ENCODE measurements around the gene GPS1. TPM values are rescaled to one million over a fixed set of nuclear protein-coding genes. Genes with fewer than 3 reads are reported as not detected.

The GPS1 gene
- total RNA-seq, 1 donor from 2014 or later: 102 TPM

DNA sequence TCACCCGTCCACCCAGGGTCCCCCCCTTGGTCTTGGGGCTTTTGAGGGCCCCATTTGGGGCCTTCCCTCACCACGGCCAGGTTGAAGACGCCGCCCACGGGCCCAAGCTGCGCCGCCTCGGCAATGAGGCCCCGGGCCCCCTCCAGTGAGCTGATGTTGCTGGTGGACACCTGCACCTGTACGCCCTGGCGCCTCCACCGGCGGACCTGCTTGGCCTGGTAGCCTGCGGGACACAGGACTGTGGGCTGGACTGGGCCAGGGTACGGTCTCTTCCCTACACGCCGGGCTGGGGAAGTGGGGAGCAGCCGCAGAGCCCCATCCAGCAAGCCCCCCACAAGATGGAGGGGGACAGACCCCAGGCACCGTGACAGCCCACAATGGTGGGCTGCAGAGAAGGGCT lies 30.8 kb downstream of the GPS1 start:
- Histone ChIP-seq H3K9me3 (ENCODE audit: insufficient read depth, low read depth, low read length) (no peaks in the 10 kb centered on the region), H3K9ac (ENCODE audit: low read length) (no peak overlapping the region), H3K36me3 (ENCODE audit: insufficient read depth, low read length) (no peaks in the 10 kb centered on the region), H3K79me2 (ENCODE audit: insufficient read depth, low read length) (no peaks in the 10 kb centered on the region), H3K27me3 (ENCODE audit: insufficient read depth, low read length) (no peaks in the 10 kb centered on the region), H2AFZ (ENCODE audit: low read depth, low read length) (no peak overlapping the region), H3K4me1 (ENCODE audit: insufficient read depth, low read length) (no peaks in the 10 kb centered on the region), H4K20me1 (ENCODE audit: insufficient read depth, low read length) (peaks cover 73% of the 10 kb centered on the region), H3K4me3 (ENCODE audit: insufficient read depth, low read depth, low read length) (no peak overlapping the region), H3K4me2 (ENCODE audit: low read length) (no peak overlapping the region), H3K27ac (ENCODE audit: low read depth, low read length) (no peak overlapping the region)
- H3K27ac Mint-ChIP-seq (ENCODE audit: unreplicated experiment): no peak overlapping the region
- FAIRE-seq: no peak
- no peaks in the 10 kb centered on the region for H3K27me3 Mint-ChIP-seq (ENCODE audit: low read depth, unreplicated experiment)
- no peak for DNase-seq (ENCODE audit: low read depth)
- no peak overlapping the region for H3K4me3 Mint-ChIP-seq (ENCODE audit: unreplicated experiment)
- H3K36me3 Mint-ChIP-seq (ENCODE audit: low read depth, unreplicated experiment): peaks cover 2% of the 10 kb centered on the region
- H3K4me1 Mint-ChIP-seq (ENCODE audit: low read depth, unreplicated experiment): no peaks in the 10 kb centered on the region
- no peaks in the 10 kb centered on the region for H3K9me3 Mint-ChIP-seq (ENCODE audit: unreplicated experiment)
- TF ChIP-seq EZH2 (IDR thresholded peaks at IDR 0.05; ENCODE audit: insufficient read depth, low read length): no peak
- TF ChIP-seq, protein P1, sequence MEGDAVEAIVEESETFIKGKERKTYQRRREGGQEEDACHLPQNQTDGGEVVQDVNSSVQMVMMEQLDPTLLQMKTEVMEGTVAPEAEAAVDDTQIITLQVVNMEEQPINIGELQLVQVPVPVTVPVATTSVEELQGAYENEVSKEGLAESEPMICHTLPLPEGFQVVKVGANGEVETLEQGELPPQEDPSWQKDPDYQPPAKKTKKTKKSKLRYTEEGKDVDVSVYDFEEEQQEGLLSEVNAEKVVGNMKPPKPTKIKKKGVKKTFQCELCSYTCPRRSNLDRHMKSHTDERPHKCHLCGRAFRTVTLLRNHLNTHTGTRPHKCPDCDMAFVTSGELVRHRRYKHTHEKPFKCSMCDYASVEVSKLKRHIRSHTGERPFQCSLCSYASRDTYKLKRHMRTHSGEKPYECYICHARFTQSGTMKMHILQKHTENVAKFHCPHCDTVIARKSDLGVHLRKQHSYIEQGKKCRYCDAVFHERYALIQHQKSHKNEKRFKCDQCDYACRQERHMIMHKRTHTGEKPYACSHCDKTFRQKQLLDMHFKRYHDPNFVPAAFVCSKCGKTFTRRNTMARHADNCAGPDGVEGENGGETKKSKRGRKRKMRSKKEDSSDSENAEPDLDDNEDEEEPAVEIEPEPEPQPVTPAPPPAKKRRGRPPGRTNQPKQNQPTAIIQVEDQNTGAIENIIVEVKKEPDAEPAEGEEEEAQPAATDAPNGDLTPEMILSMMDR (IDR thresholded peaks at IDR 0.05; ENCODE audit: insufficient read depth, low read depth, low read length): no peak

DNA sequence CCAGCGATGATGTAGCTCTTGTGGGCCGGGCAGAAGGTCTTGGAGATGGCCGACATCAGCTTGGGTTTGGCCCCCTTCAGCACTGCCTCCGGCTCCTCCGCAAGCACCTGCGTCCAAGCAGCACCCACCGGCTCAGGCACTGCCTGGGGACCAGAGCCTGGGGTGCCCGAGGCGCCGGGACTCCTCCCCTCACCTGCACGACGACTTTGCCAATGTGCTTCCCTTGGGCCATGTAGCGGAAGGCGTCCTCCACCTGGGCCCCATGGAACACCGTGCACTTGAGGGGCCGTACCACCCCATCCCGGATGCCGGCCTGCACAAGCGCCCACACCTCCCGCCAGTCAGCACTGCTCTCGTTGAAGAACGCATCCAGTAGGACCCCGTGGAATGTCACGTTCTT lies 31.3 kb downstream of the GPS1 start:
- Histone ChIP-seq H3K9ac (ENCODE audit: low read length) (no peak overlapping the region), H3K4me1 (ENCODE audit: insufficient read depth, low read length) (no peaks in the 10 kb centered on the region), H2AFZ (ENCODE audit: low read depth, low read length) (no peak overlapping the region), H3K27me3 (ENCODE audit: insufficient read depth, low read length) (no peaks in the 10 kb centered on the region), H3K36me3 (ENCODE audit: insufficient read depth, low read length) (peaks cover 2% of the 10 kb centered on the region), H3K9me3 (ENCODE audit: insufficient read depth, low read depth, low read length) (no peaks in the 10 kb centered on the region), H3K79me2 (ENCODE audit: insufficient read depth, low read length) (no peaks in the 10 kb centered on the region), H3K4me2 (ENCODE audit: low read length) (no peak overlapping the region), H4K20me1 (ENCODE audit: insufficient read depth, low read length) (peaks cover 72% of the 10 kb centered on the region), H3K27ac (ENCODE audit: low read depth, low read length) (no peak overlapping the region), H3K4me3 (ENCODE audit: insufficient read depth, low read depth, low read length) (no peak overlapping the region)
- H3K4me1 Mint-ChIP-seq (ENCODE audit: low read depth, unreplicated experiment): no peaks in the 10 kb centered on the region
- TF ChIP-seq EZH2 (IDR thresholded peaks at IDR 0.05; ENCODE audit: insufficient read depth, low read length): no peak
- H3K36me3 Mint-ChIP-seq (ENCODE audit: low read depth, unreplicated experiment): peaks cover 2% of the 10 kb centered on the region
- no peaks in the 10 kb centered on the region for H3K9me3 Mint-ChIP-seq (ENCODE audit: unreplicated experiment)
- no peak for DNase-seq (ENCODE audit: low read depth)
- no peaks in the 10 kb centered on the region for H3K27me3 Mint-ChIP-seq (ENCODE audit: low read depth, unreplicated experiment)
- no peak overlapping the region for H3K27ac Mint-ChIP-seq (ENCODE audit: unreplicated experiment)
- FAIRE-seq: no peak
- no peak overlapping the region for H3K4me3 Mint-ChIP-seq (ENCODE audit: unreplicated experiment)

DNA sequence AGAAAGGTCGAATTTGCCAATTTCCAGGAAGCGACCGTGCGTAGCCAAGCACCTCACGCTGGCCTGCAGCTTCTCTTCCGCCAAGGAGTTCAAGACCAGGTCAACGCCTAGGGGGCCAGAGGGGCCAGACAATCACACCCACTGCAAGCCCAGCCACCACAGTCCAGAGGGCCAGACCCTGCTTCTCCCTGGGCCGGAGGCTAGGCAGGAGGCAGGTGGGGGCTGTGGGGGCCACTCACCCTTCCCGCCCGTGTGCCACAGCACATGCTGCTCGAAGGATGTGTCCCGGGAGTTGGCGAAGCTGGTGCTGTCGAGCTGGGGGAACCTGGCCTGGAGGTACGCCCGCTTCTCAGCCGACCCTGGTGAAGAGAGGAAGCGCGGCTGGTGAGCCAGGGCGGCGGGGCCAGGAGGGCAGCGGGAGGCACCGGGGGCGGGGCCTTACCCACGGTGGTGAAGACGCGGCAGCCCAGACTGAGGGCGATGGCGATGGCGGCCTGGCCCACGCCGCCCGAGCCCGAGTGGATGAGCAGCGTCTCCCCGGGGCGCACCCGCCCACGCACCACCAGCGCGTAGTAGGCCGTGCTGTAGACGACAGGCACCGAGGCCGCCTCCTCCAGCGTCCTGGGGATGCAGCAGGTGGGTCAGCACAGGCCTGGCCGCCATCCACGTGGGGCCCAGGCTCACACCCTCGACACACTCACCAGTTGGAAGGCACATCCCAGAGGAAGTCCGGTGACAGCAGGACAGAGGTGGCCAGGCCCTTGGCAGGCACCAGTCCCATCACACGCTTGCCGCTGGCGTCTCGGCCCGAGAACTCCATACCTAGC lies 32.0 kb downstream of the GPS1 start:
- no peak for TF ChIP-seq EZH2 (IDR thresholded peaks at IDR 0.05; ENCODE audit: insufficient read depth, low read length)
- TF ChIP-seq, protein P1 (IDR thresholded peaks at IDR 0.05; ENCODE audit: insufficient read depth, low read depth, low read length): no peak
- no peaks in the 10 kb centered on the region for H3K4me1 Mint-ChIP-seq (ENCODE audit: low read depth, unreplicated experiment)
- H4K20me1 ChIP-seq (ENCODE audit: insufficient read depth, low read length): peaks cover 78% of the 10 kb centered on the region
- H3K27me3 ChIP-seq (ENCODE audit: insufficient read depth, low read length): no peaks in the 10 kb centered on the region
- no peaks in the 10 kb centered on the region for H3K4me1 ChIP-seq (ENCODE audit: insufficient read depth, low read length)
- no peak overlapping the region for H3K27ac Mint-ChIP-seq (ENCODE audit: unreplicated experiment)
- H3K79me2 ChIP-seq (ENCODE audit: insufficient read depth, low read length): peaks cover 5% of the 10 kb centered on the region
- no peak overlapping the region for H3K4me3 Mint-ChIP-seq (ENCODE audit: unreplicated experiment)
- no peak overlapping the region for H3K4me2 ChIP-seq (ENCODE audit: low read length)
- DNase-seq (ENCODE audit: low read depth): no peak
- H3K27me3 Mint-ChIP-seq (ENCODE audit: low read depth, unreplicated experiment): no peaks in the 10 kb centered on the region
- H3K9me3 ChIP-seq (ENCODE audit: insufficient read depth, low read depth, low read length): no peaks in the 10 kb centered on the region
- no peaks in the 10 kb centered on the region for H3K9me3 Mint-ChIP-seq (ENCODE audit: unreplicated experiment)
- H3K27ac ChIP-seq (ENCODE audit: low read depth, low read length): no peak overlapping the region
- H3K4me3 ChIP-seq (ENCODE audit: insufficient read depth, low read depth, low read length): no peak overlapping the region
- peaks cover 2% of the 10 kb centered on the region for H3K36me3 ChIP-seq (ENCODE audit: insufficient read depth, low read length)
- no peak for FAIRE-seq
- no peak overlapping the region for H3K9ac ChIP-seq (ENCODE audit: low read length)
- no peak overlapping the region for H2AFZ ChIP-seq (ENCODE audit: low read depth, low read length)
- no peaks in the 10 kb centered on the region for H3K36me3 Mint-ChIP-seq (ENCODE audit: low read depth, unreplicated experiment)
